ENCODE data around the gene OTX2. TPM values are rescaled to one million over a fixed set of nuclear protein-coding genes. Genes with fewer than 3 reads are reported as not detected.

OTX2 gene
- total and polyA plus RNA-seq, 2 of the 13 experiments (the other 11 are each of a cell fraction or from before 2014, with no cell fraction given): not detected

DNA sequence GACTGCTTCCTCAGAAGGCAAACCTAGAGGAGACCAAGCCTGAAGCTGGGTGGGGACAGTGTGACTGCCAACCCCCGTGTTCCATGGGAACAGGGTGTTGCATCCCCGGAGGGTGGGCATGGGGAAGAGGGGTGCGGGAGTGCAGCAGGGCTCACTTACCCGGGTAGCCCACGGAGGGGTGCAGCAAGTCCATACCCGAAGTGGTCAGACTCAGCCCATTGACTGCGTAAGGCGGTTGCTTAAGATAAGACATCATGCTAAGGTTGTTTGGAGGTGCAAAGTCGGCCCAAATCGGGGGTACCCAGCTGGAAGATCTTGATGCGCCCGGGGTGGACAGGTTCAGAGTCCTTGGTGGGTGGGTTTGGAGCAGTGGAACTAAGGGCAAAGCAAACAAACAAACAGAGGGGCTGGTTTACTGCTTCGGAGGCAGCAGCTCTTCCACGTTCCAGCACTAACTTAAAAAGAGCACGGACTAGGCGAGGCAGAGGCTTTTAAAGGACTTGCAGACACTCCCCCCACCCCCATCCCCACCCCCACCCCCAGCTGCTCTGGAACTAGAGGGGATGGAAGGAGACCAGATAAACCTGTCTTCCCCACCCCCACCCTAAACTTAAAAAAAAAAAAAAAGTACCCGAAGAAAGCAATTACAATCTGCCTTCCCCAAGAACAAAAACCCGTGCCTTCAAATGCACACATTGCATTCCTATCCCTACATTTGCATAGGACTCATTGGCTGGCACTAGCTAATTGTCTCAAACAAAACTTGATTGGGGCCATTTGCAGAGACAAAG is 4.9 kb downstream of the OTX2 start:
- H3K36me3 ChIP-seq (replicated peaks in 1 of 2; ENCODE audit: control insufficient read depth in 1 of 2, insufficient read depth in 2 of 2, low read length in 2 of 2): no peaks in the 10 kb centered on the region
- no peak overlapping the region for H2AFZ ChIP-seq (ENCODE audit: low read length)
- H4K20me1 ChIP-seq (ENCODE audit: insufficient read depth, low read length): 0 out of 2 replicates have a peak, but pooled peaks cover 4% of the 10 kb centered on the region
- intact Hi-C loops (cut with micrococcal nuclease; ENCODE audit: unreplicated experiment) (no loop called here), in situ Hi-C loops (cut with HindIII; ENCODE audit: extremely low pct_ligation_motif_present, low pct_unique_long_range_greater_than_20kb) (no loop called here)
- no peak overlapping the region for H3K27ac ChIP-seq (ENCODE audit: extremely low read length, insufficient read depth, low read length)
- ATAC-seq (no peak), FAIRE-seq (no peak), DNase-seq (ENCODE audit: low spot score) (no peak)
- ChIA-PET POLR2A (no interaction called here), CTCF (ENCODE audit: low intra/inter-chr PET ratio, low total read pairs) (no interaction called here)
- no TSS peak for BruUV-seq (replicated peaks)
- no peaks in the 10 kb centered on the region for H3K9me3 ChIP-seq (ENCODE audit: low read length)
- H3K27me3 ChIP-seq (ENCODE audit: control insufficient read depth in 1 of 2, insufficient read depth in 2 of 2, low read length in 2 of 2): peaks cover 9 to 67% of the 10 kb centered on the region in 2 experiments; a peak in 4 of 5 replicates
- no peak overlapping the region for H3K9ac ChIP-seq (ENCODE audit: insufficient read depth, low read depth, low read length)
- no peaks in the 10 kb centered on the region for H3K79me2 ChIP-seq (ENCODE audit: insufficient read depth, low read length)
- no peaks in the 10 kb centered on the region for H3K4me1 ChIP-seq (ENCODE audit: insufficient read depth, low read length)
- no peak for TF ChIP-seq HINFP (CRISPR knock-in tag; IDR thresholded peaks at IDR 0.05; ENCODE audit: low read depth)
- no peak for TF ChIP-seq ZNF703 (CRISPR knock-in tag; IDR thresholded peaks at IDR 0.05; ENCODE audit: borderline replicate concordance)
- TF ChIP-seq FOXC1 (CRISPR knock-in tag; IDR thresholded peaks at IDR 0.05; ENCODE audit: borderline replicate concordance): no peak
- no peak for TF ChIP-seq HNRNPK (IDR thresholded peaks at IDR 0.05; ENCODE audit: low read depth, low read length, poor library complexity, severe bottlenecking)
- TF ChIP-seq NR2C2 (CRISPR knock-in tag; IDR thresholded peaks at IDR 0.05; ENCODE audit: borderline replicate concordance): no peak
- H3K4me2 ChIP-seq (ENCODE audit: low read depth, low read length): no peak overlapping the region
- H3K4me3 ChIP-seq (replicated peaks in 1 of 3; ENCODE audit: insufficient read depth in 1 of 3, low read depth in 2 of 3, low read length in 3 of 3): no peak overlapping the region
- WGBS (ENCODE audit: low lambda C conversion rate): 0% methylated on average over 7 of the region's 18 CpGs

All from HepG2 (cell line).